SK-N-SH (cell line): ENCODE results near the gene NAMPT. TPM values are rescaled to one million over a fixed set of nuclear protein-coding genes. Genes with fewer than 3 reads are reported as not detected.

Experiments used
- CTCF ChIA-PET: fragments of 300-600, 350-600 bp; formaldehyde crosslinking; extraction: SDS; loops from one replicate; lab custom pipeline; 2021; lab: Yijun Ruan, JAX
- POLR2A ChIA-PET: fragments of 350-600 bp; sonication (Branson Sonifier 250); formaldehyde crosslinking; extraction: SDS; loops from one replicate; lab custom pipeline; 2020; ENCODE audit warnings: antibody characterized with exemption, inconsistent platforms; lab: Yijun Ruan, JAX
- DNase-seq: peaks from one replicate; pipeline ENCODE4 v3.0.0; 2012
- H2AFZ ChIP-seq: fragments of 200-600 bp; sonication (generic); 2 replicates; pipeline ENCODE4 v1.8.1; 2016; ENCODE audit warnings: antibody characterized with exemption, mild to moderate bottlenecking, low read depth
- H3F3A ChIP-seq: fragments of 200-600 bp; sonication (generic); replicated peaks from 2 replicates; pipeline ENCODE3; 2016; ENCODE audit warnings: antibody characterized with exemption, mild to moderate bottlenecking; ENCODE audit not compliant: insufficient read depth
- H3K27ac ChIP-seq, 2 experiments: fragments of 200-500 bp in 1 of 2; fragments of 200-600 bp in 1 of 2; sonication (Bioruptor generic) in 1 of 2; sonication (generic), shearing (Covaris generic) in 1 of 2; 2 replicates each; pipeline versions ENCODE4 v1.5.1 to v1.6.1; 2014 to 2016; ENCODE audit warnings: low read depth in 2 of 2, inconsistent platforms in 1 of 2, low read length in 1 of 2, mild to moderate bottlenecking in 1 of 2, mixed read lengths in 1 of 2
- H3K27me3 ChIP-seq: fragments of 200-600 bp; sonication (generic), shearing (Covaris generic); 2 replicates; pipeline ENCODE4 v1.6.1; 2016; ENCODE audit warnings: mixed run types; ENCODE audit not compliant: insufficient read depth
- H3K36me3 ChIP-seq, 2 experiments: fragments of 200-500 bp in 1 of 2; fragments of 200-600 bp in 1 of 2; sonication (Bioruptor generic) in 1 of 2; sonication (generic) in 1 of 2; replicated peaks in 1 of 2; 2 replicates each; pipeline versions ENCODE3 to v1.5.1; 2014 to 2016; ENCODE audit warnings: low read length in 1 of 2, mild to moderate bottlenecking in 1 of 2; ENCODE audit not compliant: insufficient read depth in 2 of 2, control insufficient read depth in 1 of 2
- H3K4me1 ChIP-seq, 2 experiments: fragments of 200-500 bp in 1 of 2; fragments of 200-600 bp in 1 of 2; sonication (Bioruptor generic) in 1 of 2; sonication (generic), shearing (Covaris generic) in 1 of 2; 2 replicates each; pipeline versions ENCODE4 v1.5.1 to v1.6.1; 2014 to 2016; ENCODE audit warnings: low read depth in 1 of 2, low read length in 1 of 2, mixed run types in 1 of 2; ENCODE audit not compliant: insufficient read depth in 2 of 2, control insufficient read depth in 1 of 2
- H3K4me2 ChIP-seq: fragments of 200-600 bp; sonication (generic), shearing (Covaris generic); 2 replicates; pipeline ENCODE4 v1.6.1; 2017; ENCODE audit warnings: mixed run types
- H3K4me3 ChIP-seq, 2 experiments: fragments of 200-500 bp in 1 of 2; fragments of 200-600 bp in 1 of 2; sonication (Bioruptor generic) in 1 of 2; sonication (generic), shearing (Covaris generic) in 1 of 2; 2 replicates each; pipeline versions ENCODE4 v1.5.1 to v1.8.1; 2014 to 2016; ENCODE audit warnings: low read depth in 2 of 2, inconsistent platforms in 1 of 2, low read length in 1 of 2, mild to moderate bottlenecking in 1 of 2, mixed read lengths in 1 of 2, moderate library complexity in 1 of 2
- H3K79me2 ChIP-seq: fragments of 200-600 bp; sonication (generic); 2 replicates; pipeline ENCODE4 v1.8.1; 2017; ENCODE audit warnings: mild to moderate bottlenecking; ENCODE audit not compliant: insufficient read depth
- H3K9ac ChIP-seq: fragments of 200-600 bp; sonication (generic); 2 replicates; pipeline ENCODE4 v1.6.1; 2017; ENCODE audit warnings: mixed run types
- H3K9me2 ChIP-seq: fragments of 200-600 bp; sonication (generic); 2 replicates; pipeline ENCODE4 v1.6.1; 2017; ENCODE audit warnings: mixed run types
- H3K9me3 ChIP-seq: fragments of 200-600 bp; sonication (generic); 2 replicates; pipeline ENCODE4 v1.6.1; 2017; ENCODE audit warnings: mixed run types, mild to moderate bottlenecking, moderate library complexity
- H4K20me1 ChIP-seq: fragments of 200-600 bp; sonication (generic); 2 replicates; pipeline ENCODE4 v1.6.1; 2017; ENCODE audit warnings: mild to moderate bottlenecking, mixed run types; ENCODE audit not compliant: insufficient read depth
- ELF1 ChIP-seq: IDR thresholded peaks from 2 replicates; pipeline ENCODE4 v1.4.0; 2012
- EP300 ChIP-seq, 2 experiments: IDR thresholded peaks; 2 replicates each; pipeline versions ENCODE4 v1.4.0 to v1.6.1; 2012; ENCODE audit warnings: borderline replicate concordance in 1 of 2, low read depth in 1 of 2, low read length in 1 of 2
- FOSL2 ChIP-seq: IDR thresholded peaks from 2 replicates; pipeline ENCODE4 v1.4.0; 2012; ENCODE audit warnings: low read depth, mild to moderate bottlenecking, moderate library complexity, borderline replicate concordance
- FOXJ3 ChIP-seq: sonication (generic); formaldehyde crosslinking; IDR thresholded peaks from 2 replicates; pipeline ENCODE4 v1.5.1; 2020; ENCODE audit warnings: mild to moderate bottlenecking, missing genetic modification reagents
- MEF2A ChIP-seq: IDR thresholded peaks from 2 replicates; pipeline ENCODE4 v1.4.0; 2012; ENCODE audit warnings: low read depth, borderline replicate concordance
- NFIC ChIP-seq: IDR thresholded peaks from 2 replicates; pipeline ENCODE4 v1.4.0; 2012; ENCODE audit warnings: borderline replicate concordance
- RCOR1 ChIP-seq: fragments of 150-350 bp; IDR thresholded peaks from 2 replicates; pipeline ENCODE4 v1.6.1; 2017; ENCODE audit warnings: antibody characterized with exemption, low read length
- RFX5 ChIP-seq: IDR thresholded peaks from 2 replicates; pipeline ENCODE4 v1.6.1; 2012; ENCODE audit warnings: mild to moderate bottlenecking, improper control_type of control experiment, low read length
- SIN3A ChIP-seq: IDR thresholded peaks from 2 replicates; pipeline ENCODE4 v1.6.1; 2012; ENCODE audit warnings: low read depth, mild to moderate bottlenecking, low read length, moderate library complexity, borderline replicate concordance
- SMC3 ChIP-seq: IDR thresholded peaks from 2 replicates; pipeline ENCODE4 v1.6.1; 2012; ENCODE audit warnings: low read depth, low read length, improper control_type of control experiment
- TCF12 ChIP-seq: IDR thresholded peaks from 2 replicates; pipeline ENCODE4 v1.4.0; 2012
- TEAD4 ChIP-seq: IDR thresholded peaks from 2 replicates; pipeline ENCODE4 v1.4.0; 2012; ENCODE audit warnings: mild to moderate bottlenecking, borderline replicate concordance; ENCODE audit not compliant: insufficient read depth
- YY1 ChIP-seq: IDR thresholded peaks from 2 replicates; pipeline ENCODE4 v1.4.0; 2012; ENCODE audit warnings: low read depth, mild to moderate bottlenecking
- WGBS: methylation state at CpG from one replicate; pipeline ENCODE4 v1.1.6; 2017; ENCODE audit warnings: low lambda C conversion rate; 5-methylcytosine and 5-hydroxymethylcytosine counted together
- polyA plus RNA-seq, 3 experiments: library from polyadenylated mRNA; depleted of rRNA; stranded (reverse); fragments of >200 nt; gene quantifications; 2 replicates each; pipeline ENCODE4 v1.2.3, GENCODE V29; 2012
- TF ChIP-seq, protein P1 (sequence below): fragments of 200-600 bp; sonication (generic); IDR thresholded peaks from 2 replicates; pipeline ENCODE4 v1.6.1; 2017; ENCODE audit warnings: antibody characterized with exemption, mild to moderate bottlenecking, moderate library complexity
- TF ChIP-seq, protein P2 (sequence below): IDR thresholded peaks from 2 replicates; pipeline ENCODE4 v1.4.0; 2012; ENCODE audit warnings: low read depth, borderline replicate concordance
- TF ChIP-seq, protein P3 (sequence below): fragments of 150-350 bp; IDR thresholded peaks from 2 replicates; pipeline ENCODE4 v1.6.1; 2017; ENCODE audit warnings: antibody characterized with exemption, low read length, low read depth, borderline replicate concordance
- TF ChIP-seq, protein P4 (sequence below): IDR thresholded peaks from 2 replicates; pipeline ENCODE4 v1.6.1; 2012; ENCODE audit warnings: mild to moderate bottlenecking, low read depth, low read length, moderate library complexity

The NAMPT gene
- polyA plus RNA-seq, 1 of the 3 experiments (the other 2 are of a cell fraction), result 20.1 TPM

DNA sequence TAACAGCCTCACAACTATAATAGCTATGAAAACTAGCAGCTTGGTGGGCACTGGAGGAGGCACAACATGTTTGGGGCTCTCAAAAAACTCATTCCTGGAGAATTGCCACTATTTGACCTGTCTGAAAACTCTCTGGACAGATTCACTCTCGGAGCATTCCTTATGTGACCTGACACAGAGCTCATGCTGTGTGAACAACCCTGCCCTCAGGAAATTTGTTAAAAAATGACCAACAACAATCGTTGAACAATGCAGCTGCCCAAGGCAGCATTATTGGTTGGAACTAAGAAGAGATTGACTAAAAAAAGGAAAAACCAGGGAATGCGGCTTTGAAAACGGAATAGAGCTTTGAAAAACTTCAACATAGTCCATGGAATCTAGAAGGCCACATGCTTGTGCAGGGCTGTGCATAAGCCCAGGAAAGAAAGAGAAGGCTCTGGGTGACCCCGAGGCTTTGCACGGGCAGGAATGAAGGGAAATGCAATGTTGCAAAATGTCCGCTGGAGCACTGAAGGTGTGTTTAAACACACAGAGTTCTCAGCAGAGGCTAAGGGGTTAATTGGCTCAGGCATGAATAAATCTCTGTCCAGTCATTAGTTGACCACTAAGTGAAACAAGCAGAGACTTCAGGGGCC, 52.8 kb downstream of the NAMPT start:
- Histone ChIP-seq H2AFZ (no peak overlapping the region), H3K27ac (no peak overlapping the region), H3K79me2 (no peaks in the 10 kb centered on the region), H3F3A (no peaks in the 10 kb centered on the region), H3K9me2 (no peaks in the 10 kb centered on the region), H3K4me2 (no peak overlapping the region), H4K20me1 (no peaks in the 10 kb centered on the region), H3K4me3 (no peak overlapping the region), H3K36me3 (no peaks in the 10 kb centered on the region), H3K27me3 (no peaks in the 10 kb centered on the region), H3K9me3 (no peaks in the 10 kb centered on the region), H3K4me1 (peaks cover 0 to 5% of the 10 kb centered on the region in 2 experiments; a peak in 1 of 4 replicates), H3K9ac (no peak overlapping the region)
- ChIA-PET POLR2A (no interaction called here), CTCF (interaction anchor here (0.7 to 1.5 kb wide), 3 partner anchors 9 to 55 kb away, joined by 4 to 5 read pairs (median 5); no protein-coding TSS in a partner anchor)
- no peak for DNase-seq
- 87% methylated on average over 7 of the region's 7 CpGs for WGBS
- TF ChIP-seq, protein P1, sequence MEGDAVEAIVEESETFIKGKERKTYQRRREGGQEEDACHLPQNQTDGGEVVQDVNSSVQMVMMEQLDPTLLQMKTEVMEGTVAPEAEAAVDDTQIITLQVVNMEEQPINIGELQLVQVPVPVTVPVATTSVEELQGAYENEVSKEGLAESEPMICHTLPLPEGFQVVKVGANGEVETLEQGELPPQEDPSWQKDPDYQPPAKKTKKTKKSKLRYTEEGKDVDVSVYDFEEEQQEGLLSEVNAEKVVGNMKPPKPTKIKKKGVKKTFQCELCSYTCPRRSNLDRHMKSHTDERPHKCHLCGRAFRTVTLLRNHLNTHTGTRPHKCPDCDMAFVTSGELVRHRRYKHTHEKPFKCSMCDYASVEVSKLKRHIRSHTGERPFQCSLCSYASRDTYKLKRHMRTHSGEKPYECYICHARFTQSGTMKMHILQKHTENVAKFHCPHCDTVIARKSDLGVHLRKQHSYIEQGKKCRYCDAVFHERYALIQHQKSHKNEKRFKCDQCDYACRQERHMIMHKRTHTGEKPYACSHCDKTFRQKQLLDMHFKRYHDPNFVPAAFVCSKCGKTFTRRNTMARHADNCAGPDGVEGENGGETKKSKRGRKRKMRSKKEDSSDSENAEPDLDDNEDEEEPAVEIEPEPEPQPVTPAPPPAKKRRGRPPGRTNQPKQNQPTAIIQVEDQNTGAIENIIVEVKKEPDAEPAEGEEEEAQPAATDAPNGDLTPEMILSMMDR, result no peak
- TF ChIP-seq TEAD4, result no peak
- TF ChIP-seq FOSL2, result no peak
- TF ChIP-seq EP300 (IDR thresholded peaks at IDR 0.05; ENCODE audit: borderline replicate concordance in 1 of 2, low read depth in 1 of 2, low read length in 1 of 2), result no peak
- TF ChIP-seq YY1, result no peak
- no peak for TF ChIP-seq ELF1
- no peak for TF ChIP-seq SIN3A
- no peak for TF ChIP-seq FOXJ3 (CRISPR knock-in tag)
- TF ChIP-seq, protein P2, sequence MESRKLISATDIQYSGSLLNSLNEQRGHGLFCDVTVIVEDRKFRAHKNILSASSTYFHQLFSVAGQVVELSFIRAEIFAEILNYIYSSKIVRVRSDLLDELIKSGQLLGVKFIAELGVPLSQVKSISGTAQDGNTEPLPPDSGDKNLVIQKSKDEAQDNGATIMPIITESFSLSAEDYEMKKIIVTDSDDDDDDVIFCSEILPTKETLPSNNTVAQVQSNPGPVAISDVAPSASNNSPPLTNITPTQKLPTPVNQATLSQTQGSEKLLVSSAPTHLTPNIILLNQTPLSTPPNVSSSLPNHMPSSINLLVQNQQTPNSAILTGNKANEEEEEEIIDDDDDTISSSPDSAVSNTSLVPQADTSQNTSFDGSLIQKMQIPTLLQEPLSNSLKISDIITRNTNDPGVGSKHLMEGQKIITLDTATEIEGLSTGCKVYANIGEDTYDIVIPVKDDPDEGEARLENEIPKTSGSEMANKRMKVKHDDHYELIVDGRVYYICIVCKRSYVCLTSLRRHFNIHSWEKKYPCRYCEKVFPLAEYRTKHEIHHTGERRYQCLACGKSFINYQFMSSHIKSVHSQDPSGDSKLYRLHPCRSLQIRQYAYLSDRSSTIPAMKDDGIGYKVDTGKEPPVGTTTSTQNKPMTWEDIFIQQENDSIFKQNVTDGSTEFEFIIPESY, result no peak
- TF ChIP-seq, protein P3, sequence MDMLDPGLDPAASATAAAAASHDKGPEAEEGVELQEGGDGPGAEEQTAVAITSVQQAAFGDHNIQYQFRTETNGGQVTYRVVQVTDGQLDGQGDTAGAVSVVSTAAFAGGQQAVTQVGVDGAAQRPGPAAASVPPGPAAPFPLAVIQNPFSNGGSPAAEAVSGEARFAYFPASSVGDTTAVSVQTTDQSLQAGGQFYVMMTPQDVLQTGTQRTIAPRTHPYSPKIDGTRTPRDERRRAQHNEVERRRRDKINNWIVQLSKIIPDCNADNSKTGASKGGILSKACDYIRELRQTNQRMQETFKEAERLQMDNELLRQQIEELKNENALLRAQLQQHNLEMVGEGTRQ, result no peak
- no peak for TF ChIP-seq SMC3
- no peak for TF ChIP-seq RCOR1
- no peak for TF ChIP-seq TCF12
- TF ChIP-seq RFX5, result no peak
- no peak for TF ChIP-seq MEF2A
- TF ChIP-seq, protein P4, sequence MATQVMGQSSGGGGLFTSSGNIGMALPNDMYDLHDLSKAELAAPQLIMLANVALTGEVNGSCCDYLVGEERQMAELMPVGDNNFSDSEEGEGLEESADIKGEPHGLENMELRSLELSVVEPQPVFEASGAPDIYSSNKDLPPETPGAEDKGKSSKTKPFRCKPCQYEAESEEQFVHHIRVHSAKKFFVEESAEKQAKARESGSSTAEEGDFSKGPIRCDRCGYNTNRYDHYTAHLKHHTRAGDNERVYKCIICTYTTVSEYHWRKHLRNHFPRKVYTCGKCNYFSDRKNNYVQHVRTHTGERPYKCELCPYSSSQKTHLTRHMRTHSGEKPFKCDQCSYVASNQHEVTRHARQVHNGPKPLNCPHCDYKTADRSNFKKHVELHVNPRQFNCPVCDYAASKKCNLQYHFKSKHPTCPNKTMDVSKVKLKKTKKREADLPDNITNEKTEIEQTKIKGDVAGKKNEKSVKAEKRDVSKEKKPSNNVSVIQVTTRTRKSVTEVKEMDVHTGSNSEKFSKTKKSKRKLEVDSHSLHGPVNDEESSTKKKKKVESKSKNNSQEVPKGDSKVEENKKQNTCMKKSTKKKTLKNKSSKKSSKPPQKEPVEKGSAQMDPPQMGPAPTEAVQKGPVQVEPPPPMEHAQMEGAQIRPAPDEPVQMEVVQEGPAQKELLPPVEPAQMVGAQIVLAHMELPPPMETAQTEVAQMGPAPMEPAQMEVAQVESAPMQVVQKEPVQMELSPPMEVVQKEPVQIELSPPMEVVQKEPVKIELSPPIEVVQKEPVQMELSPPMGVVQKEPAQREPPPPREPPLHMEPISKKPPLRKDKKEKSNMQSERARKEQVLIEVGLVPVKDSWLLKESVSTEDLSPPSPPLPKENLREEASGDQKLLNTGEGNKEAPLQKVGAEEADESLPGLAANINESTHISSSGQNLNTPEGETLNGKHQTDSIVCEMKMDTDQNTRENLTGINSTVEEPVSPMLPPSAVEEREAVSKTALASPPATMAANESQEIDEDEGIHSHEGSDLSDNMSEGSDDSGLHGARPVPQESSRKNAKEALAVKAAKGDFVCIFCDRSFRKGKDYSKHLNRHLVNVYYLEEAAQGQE, result no peak
- no peak for TF ChIP-seq NFIC
